HG03565 (cell line): ENCODE data around the gene STK38L.
A peak's percentile ranks its signal among the peaks of the same experiment; 100 is the strongest.

ENCODE experiments used
- ATAC-seq: cut with Tn5 transposase; IDR thresholded peaks from one replicate; pipeline ENCODE4 v1.9.1; 2021; ENCODE audit warnings: mild to moderate bottlenecking, moderate library complexity; ENCODE audit not compliant: unreplicated experiment

The STK38L gene

GRCh38 chr12:27243804-27244688 lies at the start of gene STK38L:
Gene STK38L, plus strand, starts transcription at chr12:27244286. Its CDS starts 53,435 bp downstream, at chr12:27297721.
- ATAC-seq, result peak; percentile 75

GRCh38 chr12:27194644-27195043 lies 49.4 kb upstream of the STK38L start:
- no peak for ATAC-seq

GRCh38 chr12:27198036-27198435 lies 46.0 kb upstream of the STK38L start:
- ATAC-seq, result no peak

GRCh38 chr12:27199638-27200300 lies 44.3 kb upstream of the STK38L start:
- no peak for ATAC-seq

- ATAC-seq, result no peak
Measured at GRCh38 chr12:27201169-27201568, 42.9 kb upstream of the STK38L start.

GRCh38 chr12:27206801-27207502 lies 37.1 kb upstream of the STK38L start:
- no peak for ATAC-seq

GRCh38 chr12:27207615-27208413 lies 36.3 kb upstream of the STK38L start:
- peak; percentile 89 for ATAC-seq

GRCh38 chr12:27208414-27208750 lies 35.7 kb upstream of the STK38L start:
- peak; percentile 8 for ATAC-seq

- no peak for ATAC-seq
Measured at GRCh38 chr12:27209257-27209910, 34.7 kb upstream of the STK38L start.

GRCh38 chr12:27210187-27210586 lies 33.9 kb upstream of the STK38L start:
- no peak for ATAC-seq

- no peak for ATAC-seq
Measured at GRCh38 chr12:27212861-27213260, 31.2 kb upstream of the STK38L start.

GRCh38 chr12:27213304-27213703 lies 30.8 kb upstream of the STK38L start:
- no peak for ATAC-seq

GRCh38 chr12:27213830-27214787 lies 30.0 kb upstream of the STK38L start:
- no peak for ATAC-seq

- ATAC-seq, result no peak
Measured at GRCh38 chr12:27217590-27217989, 26.5 kb upstream of the STK38L start.

GRCh38 chr12:27219693-27220054 lies 24.4 kb upstream of the STK38L start:
- no peak for ATAC-seq

GRCh38 chr12:27220055-27220987 lies 23.8 kb upstream of the STK38L start:
- peak; percentile 66 for ATAC-seq

- no peak for ATAC-seq
Measured at GRCh38 chr12:27220988-27221345, 23.1 kb upstream of the STK38L start.
